GM21737 (cell line): ENCODE data around the gene NCAPD2.
"Not testable (repeated sequence)": the region's sequence is repeated elsewhere in the genome, so short reads cannot be mapped to it uniquely, and the experiment has no call there.

Experiments
- ATAC-seq: cut with Tn5 transposase; IDR thresholded peaks from one replicate; pipeline ENCODE4 v1.9.1; 2021; ENCODE audit warnings: mild to moderate bottlenecking, moderate library complexity; ENCODE audit not compliant: unreplicated experiment

The NCAPD2 gene

DNA sequence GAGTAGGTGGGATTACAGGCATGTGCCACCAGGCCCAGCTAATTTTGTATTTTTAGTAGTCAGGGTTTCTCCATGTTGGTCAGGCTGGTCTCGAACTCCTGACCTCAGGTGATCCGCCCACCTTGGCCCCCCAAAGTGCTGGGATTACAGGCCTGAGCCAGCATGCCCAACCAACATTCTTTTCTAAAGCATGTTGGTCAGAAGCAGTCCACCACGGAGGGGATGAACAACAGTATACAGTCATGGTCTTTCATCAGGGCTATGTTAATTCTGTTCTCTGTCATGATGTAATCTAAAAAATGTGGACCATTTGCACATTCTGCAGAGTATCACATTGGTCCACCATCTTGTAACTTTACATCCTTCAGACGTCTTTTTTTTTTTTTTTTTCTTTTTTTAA is 4.5 kb upstream of the NCAPD2 start:
- ATAC-seq = no peak

DNA sequence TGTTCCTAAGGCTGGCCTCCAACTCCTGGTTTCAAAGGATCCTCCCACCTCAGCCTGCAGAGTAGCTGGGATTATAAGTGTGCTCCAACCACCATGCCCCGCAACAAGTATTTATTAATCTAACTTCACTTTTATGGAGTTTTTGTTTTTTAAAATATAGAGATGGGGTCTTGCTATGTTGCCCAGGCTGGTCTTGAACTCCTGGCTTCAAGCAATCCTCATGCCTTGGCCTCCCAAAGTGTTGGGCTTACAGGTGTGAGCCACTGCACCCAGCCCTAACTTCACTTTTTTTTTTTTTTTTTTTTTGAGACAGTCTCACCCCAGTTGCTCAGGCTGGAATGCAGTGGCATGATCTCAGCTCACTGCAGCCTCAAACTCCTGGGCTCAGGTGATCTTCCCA is 3.2 kb upstream of the NCAPD2 start:
- ATAC-seq = not testable (repeated sequence)

DNA sequence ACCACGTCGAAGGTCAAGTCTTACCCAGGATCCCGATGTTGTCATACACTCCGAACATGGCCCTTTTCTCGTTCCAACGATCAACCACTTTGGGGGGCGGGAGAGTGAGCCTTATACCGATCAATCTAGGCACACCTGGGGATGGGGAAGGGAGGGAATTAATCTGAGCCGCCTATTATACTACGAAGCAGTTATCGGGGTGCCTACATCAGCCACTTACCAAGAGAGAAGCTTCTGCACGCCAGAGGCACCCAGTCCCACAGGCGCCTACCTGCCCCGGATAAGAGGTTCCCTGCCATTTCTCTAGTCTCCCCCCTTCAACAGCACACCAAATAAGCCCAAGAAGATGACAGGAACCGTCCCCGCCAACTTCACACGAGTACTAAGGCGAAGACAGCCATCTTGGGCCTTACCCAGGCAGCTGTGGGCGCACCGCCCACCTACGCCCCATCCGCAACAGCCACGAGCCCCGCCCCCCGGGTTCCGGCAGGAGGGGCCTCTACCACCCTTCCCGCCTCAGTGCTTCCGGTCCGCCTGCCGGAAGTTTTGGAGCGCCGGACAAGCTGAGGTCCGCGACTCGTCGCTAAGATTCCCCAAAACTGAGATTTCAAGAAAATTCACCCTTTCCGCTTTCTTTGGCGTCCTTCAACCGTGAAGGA is 935 bp upstream of the NCAPD2 start, which contains the start of gene MRPL51:
MRPL51 (minus strand) TSS at position 425 of the 659 bp plus-strand sequence; CDS start at position 299, 126 bp downstream.
- peak; percentile 68 for ATAC-seq

DNA sequence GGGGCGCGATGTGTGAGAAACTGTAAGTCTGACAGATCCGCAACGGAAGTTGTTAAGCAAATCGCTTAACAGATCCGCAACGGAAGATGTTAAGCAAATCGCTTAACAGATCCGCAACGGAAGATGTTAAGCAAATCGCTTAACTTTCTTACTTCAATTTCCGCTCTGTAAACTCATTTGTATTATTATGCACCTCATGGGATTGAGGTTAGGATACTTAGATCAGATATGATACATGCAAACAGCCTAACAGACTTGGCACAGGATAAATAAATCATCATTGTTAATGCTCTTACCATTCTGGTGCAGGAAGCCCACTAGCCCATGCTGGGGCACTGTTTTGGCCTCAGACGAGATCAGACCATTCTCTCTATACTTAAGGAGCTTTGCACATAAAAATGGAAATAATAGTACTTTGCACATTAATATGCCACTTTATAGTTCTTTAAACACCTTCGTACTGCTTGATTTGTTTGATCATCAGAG is 399 bp downstream of the NCAPD2 start:
- ATAC-seq = peak; percentile 31

DNA sequence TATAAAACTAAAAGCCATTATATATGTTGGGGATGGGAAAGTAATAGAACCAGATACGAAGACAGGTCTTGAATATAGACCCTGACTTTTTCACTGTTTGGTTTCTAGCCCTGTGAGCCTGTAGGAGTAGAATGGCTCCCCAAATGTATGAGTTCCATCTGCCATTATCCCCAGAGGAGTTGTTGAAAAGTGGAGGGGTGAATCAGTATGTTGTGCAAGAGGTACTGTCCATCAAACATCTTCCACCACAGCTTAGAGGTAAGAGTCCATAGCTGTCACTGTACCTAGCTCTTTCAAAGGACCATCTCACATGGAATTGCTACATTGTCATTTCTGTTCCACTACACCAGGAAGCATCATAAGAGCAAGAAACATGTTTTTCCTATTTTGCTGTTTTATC is 1.1 kb downstream of the NCAPD2 start:
- ATAC-seq = no peak

DNA sequence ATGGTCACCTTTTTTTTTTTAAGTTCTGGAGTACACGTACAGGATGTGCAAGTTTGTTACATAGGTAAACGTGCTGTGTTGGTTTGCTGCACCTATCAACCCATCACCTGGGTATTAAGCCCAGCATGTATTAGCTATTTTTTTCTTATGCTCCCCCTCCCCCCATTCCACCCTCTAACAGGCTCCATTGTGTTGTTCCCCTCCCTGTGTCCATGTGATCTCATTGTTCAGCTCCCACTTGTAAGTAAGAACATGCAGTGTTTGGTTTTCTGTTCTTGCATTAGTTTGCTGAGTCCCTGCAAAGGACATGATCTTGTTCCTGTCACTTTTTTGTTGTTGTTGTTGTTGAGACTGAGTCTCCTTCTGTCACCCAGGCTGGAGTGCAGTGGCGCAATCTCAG is 3.4 kb downstream of the NCAPD2 start:
- not testable (repeated sequence) for ATAC-seq

DNA sequence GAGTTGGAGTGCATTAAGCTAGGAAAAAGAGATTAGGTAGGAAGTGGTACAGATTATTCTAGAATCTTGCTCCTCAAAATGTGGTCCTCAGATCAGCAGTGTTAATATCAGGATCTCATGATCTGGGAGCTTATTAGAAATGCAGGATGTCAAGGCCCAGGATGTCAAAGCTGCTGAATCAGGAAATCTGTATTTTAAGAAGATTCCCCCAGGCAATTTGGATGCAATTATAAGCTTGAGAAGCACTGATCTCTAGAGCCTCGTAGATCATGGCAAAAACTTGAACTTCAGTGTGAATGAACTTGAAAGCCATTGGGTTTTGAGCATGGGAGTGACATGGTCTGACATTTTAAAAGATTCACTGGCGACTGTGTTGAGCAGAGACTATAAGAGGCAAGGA is 6.6 kb downstream of the NCAPD2 start:
- ATAC-seq = no peak

DNA sequence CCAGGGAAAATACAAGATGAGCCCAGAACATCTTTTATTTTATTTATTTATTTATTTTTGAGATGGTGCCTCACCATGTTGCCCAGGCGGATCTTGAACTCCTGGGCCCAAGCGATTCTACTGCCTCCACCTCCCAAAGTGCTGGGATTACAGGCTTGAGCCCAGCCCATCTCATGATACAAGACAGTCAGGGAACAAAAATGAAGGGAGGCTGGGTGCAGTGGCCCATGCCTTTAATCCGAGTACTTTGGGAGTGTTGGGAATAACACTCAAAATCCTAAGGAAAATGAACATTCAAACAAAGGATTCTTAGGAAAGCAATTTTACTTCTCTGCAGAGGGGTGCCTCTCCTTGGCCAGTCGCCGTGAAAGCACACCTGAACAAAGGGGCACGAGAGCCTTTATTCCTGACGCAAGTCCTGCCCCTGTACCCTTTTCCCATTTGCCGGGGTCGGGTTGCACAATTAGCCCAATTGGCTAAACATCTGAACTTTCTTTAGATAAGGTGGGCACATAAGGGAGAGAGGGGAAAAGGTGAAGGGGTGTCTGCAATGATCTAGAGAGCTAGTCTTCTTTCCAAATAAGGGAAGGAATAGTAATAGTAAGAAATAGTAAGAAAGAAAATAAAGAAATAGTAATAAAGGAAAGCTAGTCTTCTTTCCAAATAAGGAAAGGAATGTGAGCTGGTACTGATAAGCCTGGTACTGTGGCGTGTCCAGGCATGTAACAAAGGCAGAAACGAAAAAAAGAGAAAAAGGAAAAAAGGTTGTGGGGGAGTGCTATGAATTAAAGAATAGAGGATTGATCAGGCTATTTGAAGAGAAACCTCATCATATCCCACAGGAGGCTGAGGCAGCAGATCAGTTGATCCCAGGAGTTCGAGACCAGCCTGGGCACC is 13.4 kb downstream of the NCAPD2 start:
- no peak for ATAC-seq

DNA sequence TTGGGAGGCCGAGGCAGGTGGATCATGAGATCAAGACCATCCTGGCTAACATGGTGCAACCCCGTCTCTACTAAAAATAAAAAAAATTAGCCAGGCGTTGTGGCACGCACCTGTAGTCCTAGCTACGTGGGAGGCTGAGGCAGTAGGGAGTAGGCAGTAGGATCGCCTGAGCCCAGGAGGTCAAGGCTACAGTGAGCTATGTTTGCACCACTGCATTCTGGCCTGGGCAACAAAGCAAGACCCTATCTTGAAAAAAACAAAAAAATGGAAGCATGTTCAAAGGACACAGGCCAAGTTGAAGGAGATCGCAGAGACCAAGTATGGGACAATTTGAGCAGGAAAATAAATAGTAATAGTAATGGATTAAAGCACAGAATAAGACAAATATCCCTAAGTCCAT is 14.2 kb downstream of the NCAPD2 start:
- no peak for ATAC-seq

DNA sequence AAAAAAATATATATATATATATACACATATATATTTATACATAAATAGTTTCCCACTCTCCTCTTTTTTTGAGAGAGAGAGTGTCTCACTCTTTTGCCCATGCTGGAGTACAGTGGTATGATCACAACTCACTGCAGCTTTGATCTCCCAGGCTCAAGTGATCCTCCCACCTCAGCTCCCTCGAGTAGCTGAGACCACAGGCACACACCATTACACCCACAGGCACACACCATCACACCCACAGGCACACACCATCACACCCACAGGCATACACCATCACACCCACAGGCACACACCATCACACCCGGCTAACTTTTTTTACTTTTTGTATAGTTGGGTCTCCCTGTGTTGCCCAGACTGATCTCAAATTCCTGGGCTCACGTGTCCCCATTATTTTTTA is 26.3 kb downstream of the NCAPD2 start:
- no peak for ATAC-seq

DNA sequence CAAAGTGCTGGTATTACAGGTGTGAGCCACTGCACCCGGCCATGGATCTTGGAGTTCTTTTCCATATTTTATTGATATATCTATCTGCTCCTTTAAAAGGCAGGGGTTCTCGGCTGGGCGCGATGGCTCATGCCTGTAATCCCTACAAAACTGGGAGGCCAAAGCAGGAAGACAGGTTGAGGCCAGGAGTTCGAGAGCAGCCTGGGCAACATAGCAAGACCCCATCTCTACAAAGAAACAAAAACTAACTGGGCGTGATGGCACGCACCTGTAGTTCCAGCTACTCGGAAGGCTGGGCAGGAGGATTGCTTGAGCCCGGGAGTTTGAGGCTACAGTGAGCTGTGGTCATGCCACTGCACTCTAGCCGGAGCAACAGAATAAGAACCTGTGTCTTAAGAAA is 28.3 kb downstream of the NCAPD2 start:
- ATAC-seq = no peak

DNA sequence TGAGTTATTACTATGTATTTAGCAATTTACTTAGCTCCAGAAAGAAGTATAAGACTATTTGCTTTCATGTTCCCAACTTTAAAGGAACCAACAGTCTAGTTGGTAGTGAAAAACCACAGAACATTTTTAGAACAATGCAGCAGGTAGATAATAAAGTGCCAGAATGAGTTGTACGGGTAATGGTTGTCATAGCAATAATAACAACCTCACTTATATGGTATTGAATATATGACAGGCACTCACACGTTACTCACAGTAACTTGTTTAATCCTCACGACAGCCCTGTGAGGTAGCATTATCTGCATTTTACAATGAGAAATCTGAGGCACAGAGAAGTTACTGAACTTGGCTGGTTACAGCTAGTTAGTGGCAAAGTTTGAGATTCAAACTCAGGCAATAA is 29.8 kb downstream of the NCAPD2 start:
- no peak for ATAC-seq

DNA sequence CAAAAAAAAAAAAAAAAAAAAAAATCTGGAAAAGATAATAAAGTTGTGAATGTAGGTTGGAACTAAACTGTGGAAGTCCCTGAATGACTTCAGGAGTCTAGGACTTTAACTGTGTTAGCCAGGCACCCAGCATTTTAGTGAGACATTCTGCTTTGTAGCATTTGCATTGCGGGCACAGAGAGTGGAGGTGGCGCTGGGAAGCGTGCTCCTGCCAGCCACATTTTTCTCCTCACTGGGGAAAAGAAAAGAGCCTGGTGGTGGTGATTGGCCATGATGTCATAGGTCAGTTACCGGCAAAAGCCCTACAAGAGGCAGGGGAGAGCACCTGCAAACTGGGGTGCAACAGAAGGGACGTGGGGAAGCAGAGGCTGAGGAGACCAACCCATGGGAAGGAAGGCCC is 30.7 kb downstream of the NCAPD2 start:
- no peak for ATAC-seq

DNA sequence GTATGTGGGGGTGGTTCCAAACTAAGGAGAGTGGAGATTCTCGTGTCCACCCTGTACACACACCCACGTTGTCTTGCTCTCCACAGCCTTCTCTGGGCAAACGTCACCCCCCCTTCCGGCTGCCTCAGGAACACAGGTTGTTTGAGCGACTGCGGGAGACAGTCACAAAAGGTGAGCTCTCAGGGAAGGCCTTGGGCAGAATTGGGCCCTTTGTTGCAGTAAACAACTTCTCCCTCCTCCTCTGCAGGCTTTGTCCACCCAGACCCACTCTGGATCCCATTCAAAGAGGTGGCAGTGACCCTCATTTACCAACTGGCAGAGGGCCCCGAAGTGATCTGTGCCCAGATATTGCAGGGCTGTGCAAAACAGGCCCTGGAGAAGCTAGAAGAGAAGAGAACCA is 32.3 kb downstream of the NCAPD2 start:
- no peak for ATAC-seq

DNA sequence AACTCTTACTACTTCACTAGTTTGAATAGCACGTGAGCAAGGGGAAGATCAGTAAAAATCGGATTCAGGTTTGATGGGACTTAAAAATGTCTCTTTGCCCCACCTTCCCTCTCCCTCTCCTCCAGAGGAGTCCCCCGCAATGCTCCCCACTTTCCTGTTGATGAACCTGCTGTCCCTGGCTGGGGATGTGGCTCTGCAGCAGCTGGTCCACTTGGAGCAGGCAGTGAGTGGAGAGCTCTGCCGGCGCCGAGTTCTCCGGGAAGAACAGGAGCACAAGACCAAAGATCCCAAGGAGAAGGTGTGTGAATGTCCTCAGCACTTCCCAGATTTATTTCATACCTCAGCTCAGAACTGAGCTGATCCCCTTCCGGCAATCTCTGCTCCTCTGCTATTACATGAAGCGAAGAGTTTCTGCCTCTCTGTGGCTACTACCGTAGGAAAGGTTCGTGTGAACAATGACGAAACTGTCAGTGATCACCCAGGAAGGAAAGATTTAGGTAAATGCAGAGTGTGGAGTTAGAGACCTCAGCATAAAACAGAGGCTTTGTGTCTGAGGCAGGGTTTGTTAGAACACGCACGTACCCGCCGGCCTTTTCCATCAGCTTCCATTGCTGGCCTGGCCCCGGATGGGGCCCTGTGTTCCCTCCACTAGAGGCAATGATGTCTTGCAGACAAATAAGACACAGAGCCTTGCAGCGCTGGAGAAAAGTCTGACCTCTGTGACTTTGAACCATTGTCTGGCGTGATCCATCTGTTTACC is 33.0 kb downstream of the NCAPD2 start:
- ATAC-seq = no peak

DNA sequence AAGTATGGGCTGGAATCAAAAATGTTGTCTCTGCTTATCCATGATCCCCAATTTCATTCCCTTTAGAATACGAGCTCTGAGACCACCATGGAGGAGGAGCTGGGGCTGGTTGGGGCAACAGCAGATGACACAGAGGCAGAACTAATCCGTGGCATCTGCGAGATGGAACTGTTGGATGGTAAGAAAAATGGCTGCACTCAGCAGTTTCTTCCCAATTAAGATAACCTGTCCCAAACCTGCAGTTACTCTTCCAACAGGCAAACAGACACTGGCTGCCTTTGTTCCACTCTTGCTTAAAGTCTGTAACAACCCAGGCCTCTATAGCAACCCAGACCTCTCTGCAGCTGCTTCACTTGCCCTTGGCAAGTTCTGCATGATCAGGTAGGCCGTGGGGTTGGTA is 33.8 kb downstream of the NCAPD2 start:
- ATAC-seq = no peak

DNA sequence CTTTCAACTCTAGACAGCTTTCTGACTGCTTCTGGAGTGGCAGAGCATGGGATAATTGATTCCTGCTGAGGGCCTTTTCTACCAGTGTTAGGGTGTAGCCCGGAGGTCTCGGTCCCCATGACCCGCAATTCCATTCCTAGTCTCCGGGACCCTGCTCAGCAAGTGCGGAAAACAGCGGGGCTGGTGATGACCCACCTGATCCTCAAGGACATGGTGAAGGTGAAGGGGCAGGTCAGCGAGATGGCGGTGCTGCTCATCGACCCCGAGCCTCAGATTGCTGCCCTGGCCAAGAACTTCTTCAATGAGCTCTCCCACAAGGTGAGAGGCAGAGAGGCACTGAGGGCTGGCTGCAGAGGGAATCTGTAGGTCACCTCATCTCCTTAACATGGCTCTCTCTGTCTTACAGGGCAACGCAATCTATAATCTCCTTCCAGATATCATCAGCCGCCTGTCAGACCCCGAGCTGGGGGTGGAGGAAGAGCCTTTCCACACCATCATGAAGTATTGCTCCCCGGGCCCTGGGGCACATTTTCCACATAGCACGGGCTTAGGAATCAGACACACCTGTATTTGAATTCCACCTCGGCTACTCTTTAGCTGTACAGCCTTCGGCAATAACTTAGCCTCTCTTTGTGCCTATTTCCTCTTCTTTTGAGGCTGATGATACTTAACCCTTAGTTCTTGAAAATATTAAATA is 34.8 kb downstream of the NCAPD2 start:
- ATAC-seq = no peak

DNA sequence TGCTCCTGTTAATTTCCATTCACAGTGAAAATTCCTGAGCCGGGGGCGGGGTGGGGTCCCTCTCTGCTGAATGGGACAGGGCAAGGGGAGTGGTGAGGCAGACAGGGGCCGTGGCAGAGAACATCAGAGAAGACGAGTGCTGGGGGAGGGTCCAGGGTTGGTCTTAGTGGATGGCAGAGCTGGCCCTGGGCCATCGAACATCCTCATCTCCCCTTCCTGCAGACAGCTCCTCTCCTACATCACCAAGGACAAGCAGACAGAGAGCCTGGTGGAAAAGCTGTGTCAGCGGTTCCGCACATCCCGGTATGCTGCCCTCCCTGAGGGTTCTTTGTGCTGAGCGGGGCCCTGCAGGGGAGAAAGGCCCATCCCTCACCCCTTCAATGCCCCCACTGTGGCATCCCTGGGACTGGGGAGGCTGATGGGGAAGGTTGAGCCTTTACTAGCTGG is 35.4 kb downstream of the NCAPD2 start:
- no peak for ATAC-seq

DNA sequence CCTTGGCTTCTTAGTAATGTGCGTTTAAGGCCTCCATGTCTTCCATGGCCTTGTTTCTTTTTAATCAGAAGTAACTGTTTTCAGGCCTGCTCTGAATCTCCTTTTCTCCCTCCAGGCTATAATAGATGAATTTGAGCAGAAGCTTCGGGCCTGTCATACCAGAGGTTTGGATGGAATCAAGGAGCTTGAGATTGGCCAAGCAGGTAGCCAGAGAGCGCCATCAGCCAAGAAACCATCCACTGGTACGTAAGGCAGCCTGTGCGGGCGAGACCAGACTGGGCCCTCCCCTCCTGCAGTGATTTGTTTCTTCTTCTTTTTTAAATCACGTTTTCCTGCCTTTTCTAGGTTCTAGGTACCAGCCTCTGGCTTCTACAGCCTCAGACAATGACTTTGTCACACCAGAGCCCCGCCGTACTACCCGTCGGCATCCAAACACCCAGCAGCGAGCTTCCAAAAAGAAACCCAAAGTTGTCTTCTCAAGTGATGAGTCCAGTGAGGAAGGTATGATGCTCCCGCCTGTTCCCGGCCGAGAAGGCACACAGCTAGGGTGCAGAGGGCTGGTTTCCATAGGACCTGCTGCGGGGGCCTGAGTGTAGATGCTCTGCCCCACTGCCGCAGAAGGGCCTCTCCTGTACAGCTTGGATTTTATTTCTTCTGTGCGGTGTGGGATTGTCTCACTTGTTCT is 36.8 kb downstream of the NCAPD2 start:
- no peak for ATAC-seq
